ENCODE measurements around the gene PRKCE.

The PRKCE gene

GRCh38 chr2:45891719-45892424 is 240.4 kb downstream of the PRKCE start:
- DNase-seq (ENCODE audit: low read depth), result no peak

GRCh38 chr2:45892425-45892745 is 240.9 kb downstream of the PRKCE start:
- DNase-seq (ENCODE audit: low read depth), result no peak

- DNase-seq (ENCODE audit: low read depth), result no peak
These were observed 241.3 kb downstream of the PRKCE start for GRCh38 chr2:45892757-45893156.

GRCh38 chr2:45894211-45894610 is 242.7 kb downstream of the PRKCE start:
- no peak for DNase-seq (ENCODE audit: low read depth)

- DNase-seq (ENCODE audit: low read depth), result no peak
These were observed 243.9 kb downstream of the PRKCE start for GRCh38 chr2:45895241-45895861.

GRCh38 chr2:45896311-45896710 is 244.8 kb downstream of the PRKCE start:
- DNase-seq (ENCODE audit: low read depth), result no peak

GRCh38 chr2:45897842-45898241 is 246.4 kb downstream of the PRKCE start:
- no peak for DNase-seq (ENCODE audit: low read depth)

GRCh38 chr2:45898819-45899218 is 247.3 kb downstream of the PRKCE start:
- no peak for DNase-seq (ENCODE audit: low read depth)

GRCh38 chr2:45899926-45900325 is 248.5 kb downstream of the PRKCE start:
- no peak for DNase-seq (ENCODE audit: low read depth)

- no peak for DNase-seq (ENCODE audit: low read depth)
These were observed 250.1 kb downstream of the PRKCE start for GRCh38 chr2:45901468-45902032.

- DNase-seq (ENCODE audit: low read depth), result no peak
These were observed 250.9 kb downstream of the PRKCE start for GRCh38 chr2:45902380-45902779.

GRCh38 chr2:45902781-45903375 is 251.4 kb downstream of the PRKCE start:
- DNase-seq (ENCODE audit: low read depth), result no peak

- no peak for DNase-seq (ENCODE audit: low read depth)
These were observed 252.9 kb downstream of the PRKCE start for GRCh38 chr2:45904267-45904945.

- no peak for DNase-seq (ENCODE audit: low read depth)
These were observed 253.6 kb downstream of the PRKCE start for GRCh38 chr2:45904946-45905631.

- DNase-seq (ENCODE audit: low read depth), result no peak
These were observed 254.1 kb downstream of the PRKCE start for GRCh38 chr2:45905632-45905958.

GRCh38 chr2:45907592-45907991 is 256.1 kb downstream of the PRKCE start:
- DNase-seq (ENCODE audit: low read depth), result no peak

GRCh38 chr2:45908316-45909170 is 257.1 kb downstream of the PRKCE start:
- DNase-seq (ENCODE audit: low read depth), result no peak

GRCh38 chr2:45909171-45909565 is 257.7 kb downstream of the PRKCE start:
- DNase-seq (ENCODE audit: low read depth), result no peak

- DNase-seq (ENCODE audit: low read depth), result no peak
These were observed 258.3 kb downstream of the PRKCE start for GRCh38 chr2:45909677-45910191.

GRCh38 chr2:45910473-45911060 is 259.1 kb downstream of the PRKCE start:
- DNase-seq (ENCODE audit: low read depth), result no peak

- no peak for DNase-seq (ENCODE audit: low read depth)
These were observed 260.1 kb downstream of the PRKCE start for GRCh38 chr2:45911538-45911937.

Data from stimulated activated CD8-positive, alpha-beta memory T cell treated with anti-CD3 and anti-CD28 coated beads, Interleukin-15, amount 100 ng/mL, for 1 hour (primary cell).